HepG2 (cell line): ENCODE measurements around the gene FANCL. TPM values are rescaled to one million over a fixed set of nuclear protein-coding genes. Genes with fewer than 3 reads are reported as not detected.
"Not testable (repeated sequence)": the region's sequence is repeated elsewhere in the genome, so short reads cannot be mapped to it uniquely, and the experiment has no call there.

Experiments
- ATF1 ChIP-seq: IDR thresholded peaks from 2 replicates; pipeline ENCODE4 v1.6.1; 2016; ENCODE audit warnings: mild to moderate bottlenecking, control low read depth
- EP300 ChIP-seq, 3 experiments: sonication (generic) in 1 of 3; formaldehyde crosslinking in 1 of 3; IDR thresholded peaks; 2 replicates each; pipeline versions ENCODE4 v1.5.1 to v1.6.1; 2011 to 2020; ENCODE audit warnings: low read depth in 2 of 3, low read length in 2 of 3, borderline replicate concordance in 1 of 3, improper control_type of control experiment in 1 of 3, mild to moderate bottlenecking in 1 of 3, missing genetic modification reagents in 1 of 3, moderate library complexity in 1 of 3
- FOXA3 ChIP-seq: IDR thresholded peaks from 2 replicates; pipeline ENCODE4 v1.6.1; 2016; ENCODE audit warnings: missing genetic modification reagents, missing compliant biosample characterization
- MIER2 ChIP-seq: IDR thresholded peaks from 2 replicates; pipeline ENCODE4 v1.6.1; 2016; ENCODE audit warnings: missing biosample characterization, missing genetic modification reagents
- RXRB ChIP-seq: IDR thresholded peaks from 2 replicates; pipeline ENCODE4 v1.6.1; 2016; ENCODE audit warnings: borderline replicate concordance, missing genetic modification reagents, missing compliant biosample characterization
- SOX5 ChIP-seq: IDR thresholded peaks from 2 replicates; pipeline ENCODE4 v1.6.1; 2016; ENCODE audit warnings: borderline replicate concordance
- TBX3 ChIP-seq: fragments of 450-650 bp; IDR thresholded peaks from 2 replicates; pipeline ENCODE4 v1.6.1; 2017; ENCODE audit warnings: antibody characterized with exemption, mild to moderate bottlenecking, inconsistent platforms, borderline replicate concordance
- TCF7 ChIP-seq: sonication (generic); IDR thresholded peaks from 2 replicates; pipeline ENCODE4 v1.6.1; 2016; ENCODE audit warnings: antibody characterized with exemption, low read depth
- TSC22D2 ChIP-seq: sonication (generic); formaldehyde crosslinking; IDR thresholded peaks from 2 replicates; pipeline ENCODE4 v1.5.1; 2020; ENCODE audit warnings: missing genetic modification reagents, mild to moderate bottlenecking, borderline replicate concordance
- ZNF205 ChIP-seq: IDR thresholded peaks from 2 replicates; pipeline ENCODE4 v1.6.1; 2018; ENCODE audit warnings: missing biosample characterization, missing genetic modification reagents
- polyA plus RNA-seq, 8 experiments: library from polyadenylated mRNA; depleted of rRNA in 3 of 8; stranded (reverse) in 7 of 8; unstranded in 1 of 8; fragments of >200 nt; fragmentation: Illumina TruSeq in 4 of 8; extraction: Trizol in 4 of 8; gene quantifications; 2 replicates each; pipeline versions ENCODE4 v1.2.1 to v1.2.3, GENCODE V29; 2011 to 2016; ENCODE audit warnings: low read depth in 4 of 8, missing spikeins in 1 of 8, mixed read lengths in 1 of 8; ENCODE audit not compliant: insufficient read depth in 1 of 8
- total RNA-seq, 5 experiments: library from RNA; depleted of rRNA; stranded (reverse); fragments of >200 nt; fragmentation: Illumina TruSeq; extraction: Trizol; gene quantifications; 2 replicates each; pipeline ENCODE4 v1.2.3, GENCODE V29; 2016; ENCODE audit warnings: low read depth in 1 of 5
- TF ChIP-seq, protein P1 (sequence below): sonication (generic); formaldehyde crosslinking; IDR thresholded peaks from 2 replicates; pipeline ENCODE4 v1.4.0; 2020; ENCODE audit warnings: missing genetic modification reagents, mild to moderate bottlenecking, borderline replicate concordance
- TF ChIP-seq, protein P2 (sequence below): sonication (generic); formaldehyde crosslinking; conservative IDR thresholded peaks from 2 replicates; pipeline ENCODE4 v1.4.0; 2020; ENCODE audit warnings: mild to moderate bottlenecking, missing genetic modification reagents, moderate library complexity
- TF ChIP-seq, protein P3 (sequence below): IDR thresholded peaks from 2 replicates; pipeline ENCODE4 v1.4.0; 2020; ENCODE audit warnings: mild to moderate bottlenecking, missing genetic modification reagents
- TF ChIP-seq, protein P4 (sequence below): sonication (generic); formaldehyde crosslinking; IDR thresholded peaks from 2 replicates; pipeline ENCODE4 v1.4.0; 2020; ENCODE audit warnings: missing genetic modification reagents, borderline replicate concordance
- TF ChIP-seq, protein P5 (sequence below): IDR thresholded peaks from 2 replicates; pipeline ENCODE4 v1.6.1; 2016; ENCODE audit warnings: low read depth

Gene FANCL
- total and polyA plus RNA-seq, 2 of the 13 experiments (the other 11 are each of a cell fraction or from before 2014, with no cell fraction given): 40.7 to 66.8 TPM

DNA sequence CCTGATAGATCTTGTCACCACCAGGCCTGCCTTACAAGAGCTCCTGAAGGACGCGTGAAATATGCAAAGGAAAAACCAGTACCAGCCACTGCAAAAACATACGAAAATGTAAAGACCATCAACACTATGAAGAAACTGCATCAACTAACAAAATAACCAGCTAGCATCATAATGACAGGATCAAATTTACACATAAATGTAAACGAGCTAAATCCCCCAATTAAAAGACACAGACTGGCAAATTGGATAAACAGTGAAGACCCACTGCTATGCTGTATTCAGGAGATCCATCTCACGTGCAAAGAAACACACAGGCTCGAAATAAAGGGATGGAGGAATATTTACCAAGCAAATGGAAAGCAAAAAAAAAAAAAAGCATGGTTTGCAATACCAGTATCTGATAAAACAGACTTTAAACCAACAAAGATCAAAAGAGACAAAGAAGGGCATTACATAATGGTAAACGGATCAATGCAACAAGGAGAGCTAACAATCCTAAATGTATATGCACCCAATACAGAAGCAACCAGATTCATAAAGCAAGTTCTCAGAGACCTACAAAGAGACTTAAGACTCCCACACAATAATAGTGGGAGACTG lies 70.7 kb downstream of the FANCL start (continued):
- TF ChIP-seq, protein P1, sequence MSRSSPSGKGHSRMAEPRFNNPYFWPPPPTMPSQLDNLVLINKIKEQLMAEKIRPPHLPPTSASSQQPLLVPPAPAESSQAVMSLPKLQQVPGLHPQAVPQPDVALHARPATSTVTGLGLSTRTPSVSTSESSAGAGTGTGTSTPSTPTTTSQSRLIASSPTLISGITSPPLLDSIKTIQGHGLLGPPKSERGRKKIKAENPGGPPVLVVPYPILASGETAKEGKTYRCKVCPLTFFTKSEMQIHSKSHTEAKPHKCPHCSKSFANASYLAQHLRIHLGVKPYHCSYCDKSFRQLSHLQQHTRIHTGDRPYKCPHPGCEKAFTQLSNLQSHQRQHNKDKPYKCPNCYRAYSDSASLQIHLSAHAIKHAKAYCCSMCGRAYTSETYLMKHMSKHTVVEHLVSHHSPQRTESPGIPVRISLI (CRISPR knock-in tag): peak; percentile 98
- peak; percentile 98 for TF ChIP-seq ZNF205
- TF ChIP-seq SOX5 (CRISPR knock-in tag): peak; percentile 92
- TF ChIP-seq, protein P2, sequence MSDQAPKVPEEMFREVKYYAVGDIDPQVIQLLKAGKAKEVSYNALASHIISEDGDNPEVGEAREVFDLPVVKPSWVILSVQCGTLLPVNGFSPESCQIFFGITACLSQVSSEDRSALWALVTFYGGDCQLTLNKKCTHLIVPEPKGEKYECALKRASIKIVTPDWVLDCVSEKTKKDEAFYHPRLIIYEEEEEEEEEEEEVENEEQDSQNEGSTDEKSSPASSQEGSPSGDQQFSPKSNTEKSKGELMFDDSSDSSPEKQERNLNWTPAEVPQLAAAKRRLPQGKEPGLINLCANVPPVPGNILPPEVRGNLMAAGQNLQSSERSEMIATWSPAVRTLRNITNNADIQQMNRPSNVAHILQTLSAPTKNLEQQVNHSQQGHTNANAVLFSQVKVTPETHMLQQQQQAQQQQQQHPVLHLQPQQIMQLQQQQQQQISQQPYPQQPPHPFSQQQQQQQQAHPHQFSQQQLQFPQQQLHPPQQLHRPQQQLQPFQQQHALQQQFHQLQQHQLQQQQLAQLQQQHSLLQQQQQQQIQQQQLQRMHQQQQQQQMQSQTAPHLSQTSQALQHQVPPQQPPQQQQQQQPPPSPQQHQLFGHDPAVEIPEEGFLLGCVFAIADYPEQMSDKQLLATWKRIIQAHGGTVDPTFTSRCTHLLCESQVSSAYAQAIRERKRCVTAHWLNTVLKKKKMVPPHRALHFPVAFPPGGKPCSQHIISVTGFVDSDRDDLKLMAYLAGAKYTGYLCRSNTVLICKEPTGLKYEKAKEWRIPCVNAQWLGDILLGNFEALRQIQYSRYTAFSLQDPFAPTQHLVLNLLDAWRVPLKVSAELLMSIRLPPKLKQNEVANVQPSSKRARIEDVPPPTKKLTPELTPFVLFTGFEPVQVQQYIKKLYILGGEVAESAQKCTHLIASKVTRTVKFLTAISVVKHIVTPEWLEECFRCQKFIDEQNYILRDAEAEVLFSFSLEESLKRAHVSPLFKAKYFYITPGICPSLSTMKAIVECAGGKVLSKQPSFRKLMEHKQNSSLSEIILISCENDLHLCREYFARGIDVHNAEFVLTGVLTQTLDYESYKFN (CRISPR knock-in tag): peak; percentile 85
- TF ChIP-seq EP300 (IDR thresholded peaks at IDR 0.05; ENCODE audit: low read depth in 2 of 2, low read length in 2 of 2): peak in 1 of 2 experiments; percentile 68; a peak in 2 of 4 replicates
- not testable (repeated sequence) for TF ChIP-seq EP300 (CRISPR knock-in tag; IDR thresholded peaks at IDR 0.05; ENCODE audit: borderline replicate concordance)
- TF ChIP-seq, protein P3, sequence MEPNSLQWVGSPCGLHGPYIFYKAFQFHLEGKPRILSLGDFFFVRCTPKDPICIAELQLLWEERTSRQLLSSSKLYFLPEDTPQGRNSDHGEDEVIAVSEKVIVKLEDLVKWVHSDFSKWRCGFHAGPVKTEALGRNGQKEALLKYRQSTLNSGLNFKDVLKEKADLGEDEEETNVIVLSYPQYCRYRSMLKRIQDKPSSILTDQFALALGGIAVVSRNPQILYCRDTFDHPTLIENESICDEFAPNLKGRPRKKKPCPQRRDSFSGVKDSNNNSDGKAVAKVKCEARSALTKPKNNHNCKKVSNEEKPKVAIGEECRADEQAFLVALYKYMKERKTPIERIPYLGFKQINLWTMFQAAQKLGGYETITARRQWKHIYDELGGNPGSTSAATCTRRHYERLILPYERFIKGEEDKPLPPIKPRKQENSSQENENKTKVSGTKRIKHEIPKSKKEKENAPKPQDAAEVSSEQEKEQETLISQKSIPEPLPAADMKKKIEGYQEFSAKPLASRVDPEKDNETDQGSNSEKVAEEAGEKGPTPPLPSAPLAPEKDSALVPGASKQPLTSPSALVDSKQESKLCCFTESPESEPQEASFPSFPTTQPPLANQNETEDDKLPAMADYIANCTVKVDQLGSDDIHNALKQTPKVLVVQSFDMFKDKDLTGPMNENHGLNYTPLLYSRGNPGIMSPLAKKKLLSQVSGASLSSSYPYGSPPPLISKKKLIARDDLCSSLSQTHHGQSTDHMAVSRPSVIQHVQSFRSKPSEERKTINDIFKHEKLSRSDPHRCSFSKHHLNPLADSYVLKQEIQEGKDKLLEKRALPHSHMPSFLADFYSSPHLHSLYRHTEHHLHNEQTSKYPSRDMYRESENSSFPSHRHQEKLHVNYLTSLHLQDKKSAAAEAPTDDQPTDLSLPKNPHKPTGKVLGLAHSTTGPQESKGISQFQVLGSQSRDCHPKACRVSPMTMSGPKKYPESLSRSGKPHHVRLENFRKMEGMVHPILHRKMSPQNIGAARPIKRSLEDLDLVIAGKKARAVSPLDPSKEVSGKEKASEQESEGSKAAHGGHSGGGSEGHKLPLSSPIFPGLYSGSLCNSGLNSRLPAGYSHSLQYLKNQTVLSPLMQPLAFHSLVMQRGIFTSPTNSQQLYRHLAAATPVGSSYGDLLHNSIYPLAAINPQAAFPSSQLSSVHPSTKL: peak; percentile 97
- TF ChIP-seq TSC22D2 (CRISPR knock-in tag): 0 out of 2 replicates have a peak, but pooled peaks have one; percentile 27
- 0 out of 2 replicates have a peak, but pooled peaks have one; percentile 37 for TF ChIP-seq ATF1
- peak; percentile 95 for TF ChIP-seq FOXA3 (CRISPR knock-in tag)
- TF ChIP-seq, protein P4, sequence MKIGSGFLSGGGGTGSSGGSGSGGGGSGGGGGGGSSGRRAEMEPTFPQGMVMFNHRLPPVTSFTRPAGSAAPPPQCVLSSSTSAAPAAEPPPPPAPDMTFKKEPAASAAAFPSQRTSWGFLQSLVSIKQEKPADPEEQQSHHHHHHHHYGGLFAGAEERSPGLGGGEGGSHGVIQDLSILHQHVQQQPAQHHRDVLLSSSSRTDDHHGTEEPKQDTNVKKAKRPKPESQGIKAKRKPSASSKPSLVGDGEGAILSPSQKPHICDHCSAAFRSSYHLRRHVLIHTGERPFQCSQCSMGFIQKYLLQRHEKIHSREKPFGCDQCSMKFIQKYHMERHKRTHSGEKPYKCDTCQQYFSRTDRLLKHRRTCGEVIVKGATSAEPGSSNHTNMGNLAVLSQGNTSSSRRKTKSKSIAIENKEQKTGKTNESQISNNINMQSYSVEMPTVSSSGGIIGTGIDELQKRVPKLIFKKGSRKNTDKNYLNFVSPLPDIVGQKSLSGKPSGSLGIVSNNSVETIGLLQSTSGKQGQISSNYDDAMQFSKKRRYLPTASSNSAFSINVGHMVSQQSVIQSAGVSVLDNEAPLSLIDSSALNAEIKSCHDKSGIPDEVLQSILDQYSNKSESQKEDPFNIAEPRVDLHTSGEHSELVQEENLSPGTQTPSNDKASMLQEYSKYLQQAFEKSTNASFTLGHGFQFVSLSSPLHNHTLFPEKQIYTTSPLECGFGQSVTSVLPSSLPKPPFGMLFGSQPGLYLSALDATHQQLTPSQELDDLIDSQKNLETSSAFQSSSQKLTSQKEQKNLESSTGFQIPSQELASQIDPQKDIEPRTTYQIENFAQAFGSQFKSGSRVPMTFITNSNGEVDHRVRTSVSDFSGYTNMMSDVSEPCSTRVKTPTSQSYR (CRISPR knock-in tag): peak; percentile 52; the same call in 1 of the 2 replicates
- TF ChIP-seq MIER2 (CRISPR knock-in tag): 0 out of 2 replicates have a peak, but pooled peaks have one; percentile 18
- TF ChIP-seq TCF7: peak; percentile 96
- TF ChIP-seq, protein P5, sequence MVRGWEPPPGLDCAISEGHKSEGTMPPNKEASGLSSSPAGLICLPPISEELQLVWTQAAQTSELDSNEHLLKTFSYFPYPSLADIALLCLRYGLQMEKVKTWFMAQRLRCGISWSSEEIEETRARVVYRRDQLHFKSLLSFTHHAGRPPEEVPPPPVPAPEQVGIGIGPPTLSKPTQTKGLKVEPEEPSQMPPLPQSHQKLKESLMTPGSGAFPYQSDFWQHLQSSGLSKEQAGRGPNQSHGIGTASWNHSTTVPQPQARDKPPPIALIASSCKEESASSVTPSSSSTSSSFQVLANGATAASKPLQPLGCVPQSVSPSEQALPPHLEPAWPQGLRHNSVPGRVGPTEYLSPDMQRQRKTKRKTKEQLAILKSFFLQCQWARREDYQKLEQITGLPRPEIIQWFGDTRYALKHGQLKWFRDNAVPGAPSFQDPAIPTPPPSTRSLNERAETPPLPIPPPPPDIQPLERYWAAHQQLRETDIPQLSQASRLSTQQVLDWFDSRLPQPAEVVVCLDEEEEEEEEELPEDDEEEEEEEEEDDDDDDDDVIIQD (CRISPR knock-in tag): peak; percentile 62; the same call in 1 of the 2 replicates
- peak; percentile 47; the same call in 1 of the 2 replicates for TF ChIP-seq TBX3
- TF ChIP-seq RXRB (CRISPR knock-in tag): peak; percentile 72
